Inflammatory macrophage (primary cell): ENCODE data around the gene RAB24.
"Not testable (repeated sequence)": the region's sequence is repeated elsewhere in the genome, so short reads cannot be mapped to it uniquely, and the experiment has no call there.

Source experiments
- DNase-seq, 2 donors: peaks; one replicate each; pipeline ENCODE4 v3.0.0-alpha.2; 2020 to 2022
- total RNA-seq, 18 experiments: gene quantifications; one replicate each; lab custom pipeline; 2026; ENCODE audit warnings: mixed read lengths in 6 of 18, inconsistent platforms in 2 of 18; lab: John Stamatoyannopoulos, UW

Gene RAB24
- 0.53 to 6.9 (median 2.4) reads per million in 18 experiments for total RNA-seq

GRCh38 chr5:177303121-177303924, at the start of gene RAB24, which contains the start of gene PRELID1:
TSS of gene RAB24 (minus strand) at chr5:177303719. CDS start at chr5:177303288, 431 bp downstream.
TSS of gene PRELID1 (plus strand) at chr5:177303799. CDS start at chr5:177303986, 187 bp downstream.
- peak; percentile 83 to 90 for DNase-seq

GRCh38 chr5:177353093-177353492, 49.6 kb upstream of the RAB24 start:
- peak; percentile 40 to 66 for DNase-seq

GRCh38 chr5:177351392-177352329, 48.1 kb upstream of the RAB24 start, which contains the start of gene LMAN2:
TSS of gene LMAN2 (minus strand) at chr5:177351668. CDS start at chr5:177351647, 21 bp downstream.
- DNase-seq, result peak; percentile 95 to 97

DNA sequence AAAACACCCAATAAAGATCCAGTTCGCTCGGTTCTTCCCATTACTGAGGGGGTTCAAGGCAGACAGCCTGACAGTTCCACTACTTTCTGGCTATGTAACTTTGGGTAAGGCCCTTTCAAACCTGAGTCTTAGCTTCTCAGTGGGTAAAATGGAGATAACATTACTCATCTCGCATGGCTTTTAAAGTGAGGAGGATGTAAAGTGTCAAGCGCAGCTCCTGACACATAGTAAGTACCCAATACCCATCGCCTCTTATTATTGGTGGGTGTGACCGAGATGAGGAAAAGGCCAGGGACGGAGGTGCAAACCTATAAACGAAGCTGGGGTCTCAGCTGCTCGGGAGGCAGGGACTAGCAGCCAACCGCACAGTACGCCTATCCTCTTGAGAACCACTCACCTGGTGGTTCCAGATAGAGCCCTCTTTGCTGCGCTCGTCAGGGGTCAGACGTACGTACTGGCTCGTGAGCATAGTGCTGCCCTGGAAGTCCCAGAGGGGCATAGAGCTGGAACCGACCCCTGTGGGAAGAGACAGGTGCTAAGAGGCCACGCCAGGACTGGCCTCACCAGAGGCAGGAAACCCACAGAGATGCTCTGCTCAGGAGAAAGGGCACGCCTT, 47.4 kb upstream of the RAB24 start:
- DNase-seq, result no peak

GRCh38 chr5:177349762-177350161, 46.2 kb upstream of the RAB24 start:
- peak in 1 of 2 donors; percentile 21 for DNase-seq

DNA sequence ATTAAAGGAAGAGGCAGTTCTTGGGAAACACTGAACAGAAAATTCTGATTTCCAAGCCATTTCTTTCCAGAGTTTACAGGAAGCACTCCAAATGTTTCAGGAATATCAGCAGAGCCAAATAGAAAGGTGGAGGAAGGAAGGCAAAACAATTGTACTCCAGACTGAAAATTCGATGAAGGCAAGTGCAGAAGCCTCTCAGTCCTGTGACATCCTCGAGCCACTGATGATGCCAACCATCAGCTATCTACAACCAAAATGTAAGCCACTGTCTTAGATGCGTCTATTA, 45.8 kb upstream of the RAB24 start:
- no peak for DNase-seq

DNA sequence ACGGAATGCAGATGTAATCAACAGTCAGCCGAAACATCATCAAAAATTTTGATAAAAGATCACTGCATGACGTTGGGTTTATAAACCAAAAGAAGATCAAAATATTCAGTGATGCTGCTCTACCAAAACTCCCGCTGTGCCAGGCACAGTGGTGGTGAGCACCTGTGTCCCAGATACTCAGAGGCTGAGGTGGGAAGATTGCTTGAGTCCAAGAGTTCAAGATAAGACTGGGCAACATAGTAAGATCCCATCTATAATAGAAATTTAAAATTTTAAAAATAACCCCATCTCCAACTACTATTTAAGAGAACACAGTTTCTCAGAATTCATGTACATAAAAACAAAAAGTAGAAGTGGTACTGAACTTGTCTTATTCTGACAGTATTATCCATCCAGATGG, 44.2 kb upstream of the RAB24 start:
- no peak for DNase-seq

- DNase-seq, result no peak
Measured at GRCh38 chr5:177346820-177347219, 43.3 kb upstream of the RAB24 start.

DNA sequence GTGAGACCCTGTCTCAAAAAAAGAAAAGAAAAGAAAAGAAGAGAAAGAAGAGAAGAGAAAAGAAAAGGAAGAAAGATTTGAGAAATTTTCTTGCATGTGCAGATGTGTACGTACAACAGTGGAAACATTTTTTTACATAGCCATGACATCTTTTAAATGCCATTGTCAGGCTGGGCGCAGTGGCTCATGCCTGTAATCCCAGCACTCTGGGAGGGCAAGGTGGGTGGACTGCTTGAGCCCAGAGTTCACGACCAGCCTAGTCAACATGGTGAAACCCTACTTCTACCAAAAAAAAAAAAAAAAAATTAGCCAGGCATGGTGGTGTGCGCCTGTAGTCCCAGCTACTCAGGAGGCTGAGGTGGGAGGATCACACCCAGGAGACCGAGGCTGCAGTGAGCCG, 41.4 kb upstream of the RAB24 start:
- DNase-seq, result no peak

DNA sequence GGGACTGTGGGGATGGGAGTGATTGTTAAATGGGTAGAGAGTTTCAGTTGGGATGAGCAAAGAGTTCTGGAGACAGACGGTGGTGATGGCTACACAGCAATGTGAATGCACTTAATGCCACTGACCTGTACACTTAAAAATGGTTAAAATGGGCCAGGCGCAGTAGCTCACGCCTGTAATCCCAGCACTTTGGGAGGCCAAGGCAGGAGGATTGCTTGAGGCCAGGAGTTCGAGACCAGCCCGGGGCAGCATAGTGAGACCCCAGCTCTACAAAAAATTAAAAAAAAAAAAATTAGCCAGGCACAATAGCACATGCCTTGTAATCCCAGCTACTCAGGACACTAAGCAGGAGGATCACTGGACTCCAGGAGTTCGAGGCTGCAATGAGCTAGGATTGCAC, 40.3 kb upstream of the RAB24 start:
- no peak for DNase-seq

- not testable (repeated sequence) for DNase-seq
Measured at GRCh38 chr5:177343000-177343399, 39.5 kb upstream of the RAB24 start.

GRCh38 chr5:177339107-177339638, 35.7 kb upstream of the RAB24 start:
- DNase-seq, result peak; percentile 28 to 62

- DNase-seq, result no peak
Measured at GRCh38 chr5:177338251-177339106, 35.0 kb upstream of the RAB24 start.

GRCh38 chr5:177336603-177337494, 33.3 kb upstream of the RAB24 start:
- DNase-seq, result no peak

GRCh38 chr5:177336112-177336511, 32.6 kb upstream of the RAB24 start:
- peak; percentile 45 to 49 for DNase-seq

GRCh38 chr5:177335701-177336065, 32.2 kb upstream of the RAB24 start:
- DNase-seq, result no peak

GRCh38 chr5:177334781-177335700, 31.5 kb upstream of the RAB24 start:
- no peak for DNase-seq

GRCh38 chr5:177334155-177334551, 30.6 kb upstream of the RAB24 start:
- DNase-seq, result no peak

- no peak for DNase-seq
Measured at GRCh38 chr5:177333420-177334154, 30.1 kb upstream of the RAB24 start.
